ENCODE results near the gene GRIN2A.

Gene GRIN2A

GRCh38 chr16:9766891-9767290 lies 415.3 kb downstream of the GRIN2A start:
- Mint-ChIP-seq H3K4me3 (no peak overlapping the region), H3K9me3 (ENCODE audit: low read depth) (no peaks in the 10 kb centered on the region), H3K27ac (no peak overlapping the region), H3K36me3 (no peaks in the 10 kb centered on the region), H3K4me1 (ENCODE audit: low read depth) (no peaks in the 10 kb centered on the region), H3K27me3 (no peaks in the 10 kb centered on the region)

- Mint-ChIP-seq H3K4me3 (no peak overlapping the region), H3K9me3 (ENCODE audit: low read depth) (no peaks in the 10 kb centered on the region), H3K27ac (no peak overlapping the region), H3K27me3 (no peaks in the 10 kb centered on the region), H3K4me1 (ENCODE audit: low read depth) (no peaks in the 10 kb centered on the region), H3K36me3 (no peaks in the 10 kb centered on the region)
Observed at GRCh38 chr16:9763505-9763904, 418.7 kb downstream of the GRIN2A start.

GRCh38 chr16:9761870-9762269 lies 420.4 kb downstream of the GRIN2A start:
- Mint-ChIP-seq H3K4me3 (no peak overlapping the region), H3K27me3 (no peaks in the 10 kb centered on the region), H3K36me3 (no peaks in the 10 kb centered on the region), H3K27ac (no peak overlapping the region), H3K9me3 (ENCODE audit: low read depth) (no peaks in the 10 kb centered on the region), H3K4me1 (ENCODE audit: low read depth) (no peaks in the 10 kb centered on the region)

- Mint-ChIP-seq H3K27me3 (no peaks in the 10 kb centered on the region), H3K36me3 (no peaks in the 10 kb centered on the region), H3K27ac (no peak overlapping the region), H3K4me1 (ENCODE audit: low read depth) (no peaks in the 10 kb centered on the region), H3K9me3 (ENCODE audit: low read depth) (no peaks in the 10 kb centered on the region), H3K4me3 (no peak overlapping the region)
Observed at GRCh38 chr16:9757687-9758086, 424.5 kb downstream of the GRIN2A start.

- Mint-ChIP-seq H3K9me3 (ENCODE audit: low read depth) (no peaks in the 10 kb centered on the region), H3K36me3 (no peaks in the 10 kb centered on the region), H3K4me1 (ENCODE audit: low read depth) (no peaks in the 10 kb centered on the region), H3K4me3 (no peak overlapping the region), H3K27ac (no peak overlapping the region), H3K27me3 (no peaks in the 10 kb centered on the region)
Observed at GRCh38 chr16:9756434-9756833, 425.8 kb downstream of the GRIN2A start.

GRCh38 chr16:9755081-9755480 lies 427.1 kb downstream of the GRIN2A start:
- no peaks in the 10 kb centered on the region for H3K36me3 Mint-ChIP-seq
- H3K4me3 Mint-ChIP-seq, result no peak overlapping the region
- no peak overlapping the region for H3K27ac Mint-ChIP-seq
- H3K4me1 Mint-ChIP-seq (ENCODE audit: low read depth), result no peaks in the 10 kb centered on the region
- H3K9me3 Mint-ChIP-seq (ENCODE audit: low read depth), result no peaks in the 10 kb centered on the region
- no peaks in the 10 kb centered on the region for H3K27me3 Mint-ChIP-seq

- Mint-ChIP-seq H3K27me3 (no peaks in the 10 kb centered on the region), H3K36me3 (no peaks in the 10 kb centered on the region), H3K4me1 (ENCODE audit: low read depth) (no peaks in the 10 kb centered on the region), H3K4me3 (no peak overlapping the region), H3K27ac (no peak overlapping the region), H3K9me3 (ENCODE audit: low read depth) (no peaks in the 10 kb centered on the region)
Observed at GRCh38 chr16:9741776-9742175, 440.5 kb downstream of the GRIN2A start.

- H3K4me3 Mint-ChIP-seq, result no peak overlapping the region
- no peaks in the 10 kb centered on the region for H3K27me3 Mint-ChIP-seq
- H3K4me1 Mint-ChIP-seq (ENCODE audit: low read depth), result no peaks in the 10 kb centered on the region
- H3K27ac Mint-ChIP-seq, result no peak overlapping the region
- no peaks in the 10 kb centered on the region for H3K36me3 Mint-ChIP-seq
- H3K9me3 Mint-ChIP-seq (ENCODE audit: low read depth), result no peaks in the 10 kb centered on the region
Observed at GRCh38 chr16:9739301-9739700, 442.9 kb downstream of the GRIN2A start.

GRCh38 chr16:9738690-9739089 lies 443.5 kb downstream of the GRIN2A start:
- no peaks in the 10 kb centered on the region for H3K36me3 Mint-ChIP-seq
- no peak overlapping the region for H3K4me3 Mint-ChIP-seq
- no peaks in the 10 kb centered on the region for H3K9me3 Mint-ChIP-seq (ENCODE audit: low read depth)
- H3K27me3 Mint-ChIP-seq, result no peaks in the 10 kb centered on the region
- H3K4me1 Mint-ChIP-seq (ENCODE audit: low read depth), result no peaks in the 10 kb centered on the region
- H3K27ac Mint-ChIP-seq, result no peak overlapping the region

GRCh38 chr16:9736547-9736946 lies 445.7 kb downstream of the GRIN2A start:
- no peaks in the 10 kb centered on the region for H3K9me3 Mint-ChIP-seq (ENCODE audit: low read depth)
- H3K27ac Mint-ChIP-seq, result no peak overlapping the region
- no peak overlapping the region for H3K4me3 Mint-ChIP-seq
- H3K27me3 Mint-ChIP-seq, result peaks cover 2% of the 10 kb centered on the region
- H3K36me3 Mint-ChIP-seq, result no peaks in the 10 kb centered on the region
- H3K4me1 Mint-ChIP-seq (ENCODE audit: low read depth), result no peaks in the 10 kb centered on the region

- no peak overlapping the region for H3K4me3 Mint-ChIP-seq
- H3K4me1 Mint-ChIP-seq (ENCODE audit: low read depth), result no peaks in the 10 kb centered on the region
- no peak overlapping the region for H3K27ac Mint-ChIP-seq
- H3K9me3 Mint-ChIP-seq (ENCODE audit: low read depth), result no peaks in the 10 kb centered on the region
- peaks cover 1% of the 10 kb centered on the region for H3K27me3 Mint-ChIP-seq
- H3K36me3 Mint-ChIP-seq, result no peaks in the 10 kb centered on the region
Observed at GRCh38 chr16:9723136-9723535, 459.1 kb downstream of the GRIN2A start.

- H3K4me3 Mint-ChIP-seq, result no peak overlapping the region
- H3K4me1 Mint-ChIP-seq (ENCODE audit: low read depth), result no peaks in the 10 kb centered on the region
- H3K27ac Mint-ChIP-seq, result no peak overlapping the region
- H3K9me3 Mint-ChIP-seq (ENCODE audit: low read depth), result peaks cover 4% of the 10 kb centered on the region
- no peaks in the 10 kb centered on the region for H3K27me3 Mint-ChIP-seq
- no peaks in the 10 kb centered on the region for H3K36me3 Mint-ChIP-seq
Observed at GRCh38 chr16:9713907-9714306, 468.3 kb downstream of the GRIN2A start.

GRCh38 chr16:9713156-9713555 lies 469.1 kb downstream of the GRIN2A start:
- Mint-ChIP-seq H3K4me1 (ENCODE audit: low read depth) (no peaks in the 10 kb centered on the region), H3K9me3 (ENCODE audit: low read depth) (peaks cover 4% of the 10 kb centered on the region), H3K27me3 (no peaks in the 10 kb centered on the region), H3K27ac (no peak overlapping the region), H3K36me3 (no peaks in the 10 kb centered on the region), H3K4me3 (no peak overlapping the region)

- H3K36me3 Mint-ChIP-seq, result no peaks in the 10 kb centered on the region
- H3K4me1 Mint-ChIP-seq (ENCODE audit: low read depth), result no peaks in the 10 kb centered on the region
- H3K27me3 Mint-ChIP-seq, result peaks cover 5% of the 10 kb centered on the region
- H3K27ac Mint-ChIP-seq, result no peak overlapping the region
- H3K9me3 Mint-ChIP-seq (ENCODE audit: low read depth), result peaks cover 4% of the 10 kb centered on the region
- H3K4me3 Mint-ChIP-seq, result no peak overlapping the region
Observed at GRCh38 chr16:9708972-9709620, 473.1 kb downstream of the GRIN2A start.

GRCh38 chr16:9706217-9706836 lies 475.9 kb downstream of the GRIN2A start:
- Mint-ChIP-seq H3K27ac (no peak overlapping the region), H3K36me3 (no peaks in the 10 kb centered on the region), H3K4me3 (no peak overlapping the region), H3K4me1 (ENCODE audit: low read depth) (no peaks in the 10 kb centered on the region), H3K9me3 (ENCODE audit: low read depth) (peaks cover under 1% of the 10 kb centered on the region), H3K27me3 (peaks cover 5% of the 10 kb centered on the region)

- H3K27me3 Mint-ChIP-seq, result peaks cover 5% of the 10 kb centered on the region
- H3K36me3 Mint-ChIP-seq, result no peaks in the 10 kb centered on the region
- no peaks in the 10 kb centered on the region for H3K9me3 Mint-ChIP-seq (ENCODE audit: low read depth)
- no peaks in the 10 kb centered on the region for H3K4me1 Mint-ChIP-seq (ENCODE audit: low read depth)
- no peak overlapping the region for H3K4me3 Mint-ChIP-seq
- H3K27ac Mint-ChIP-seq, result no peak overlapping the region
Observed at GRCh38 chr16:9703731-9704130, 478.5 kb downstream of the GRIN2A start.

Measured in activated naive CD8-positive, alpha-beta T cell (primary cell).